Type B pancreatic cell (in vitro differentiated cells): Measurements from ENCODE around the gene TMEM37. TPM values are rescaled to one million over a fixed set of nuclear protein-coding genes. Genes with fewer than 3 reads are reported as not detected.
"Not testable (repeated sequence)": the region's sequence is repeated elsewhere in the genome, so short reads cannot be mapped to it uniquely, and the experiment has no call there.

ENCODE experiments used
- DNase-seq: peaks from one replicate; pipeline ENCODE4 v3.0.0; 2021; ENCODE audit warnings: mixed read lengths; ENCODE audit not compliant: unreplicated experiment; ENCODE audit errors: extremely low spot score
- H3K27ac Mint-ChIP-seq: 2 replicates; pipeline ENCODE4 v1.8.0; 2021; ENCODE audit warnings: mild to moderate bottlenecking, mixed read lengths
- H3K27me3 Mint-ChIP-seq: 2 replicates; pipeline ENCODE4 v1.8.0; 2021; ENCODE audit warnings: mixed read lengths
- H3K36me3 Mint-ChIP-seq: 2 replicates; pipeline ENCODE4 v1.8.0; 2021; ENCODE audit warnings: mixed read lengths
- H3K4me1 Mint-ChIP-seq: one replicate; pipeline ENCODE4 v1.8.0; 2021; ENCODE audit warnings: mixed read lengths; ENCODE audit not compliant: unreplicated experiment
- H3K4me3 Mint-ChIP-seq: 2 replicates; pipeline ENCODE4 v1.8.0; 2021; ENCODE audit warnings: mild to moderate bottlenecking, mixed read lengths
- H3K9me3 Mint-ChIP-seq: 2 replicates; pipeline ENCODE4 v1.8.0; 2021; ENCODE audit warnings: mixed read lengths
- CTCF ChIP-seq: fragments of 200-600 bp; sonication (generic); conservative IDR thresholded peaks from 2 replicates; pipeline ENCODE4 v1.5.0; 2021; ENCODE audit warnings: antibody characterized with exemption, mild to moderate bottlenecking
- total RNA-seq: library from RNA; stranded (reverse); gene quantifications from 2 replicates; pipeline ENCODE4 v1.2.1, GENCODE V29; 2021; ENCODE audit warnings: low replicate concordance

The TMEM37 gene
- total RNA-seq, 1 donor from 2014 or later = 11.8 TPM

GRCh38 chr2:119389615-119390306 lies 41.9 kb upstream of the TMEM37 start:
- Mint-ChIP-seq H3K4me1 (peaks cover 26% of the 10 kb centered on the region), H3K36me3 (no peaks in the 10 kb centered on the region), H3K27me3 (no peaks in the 10 kb centered on the region), H3K27ac (peak overlapping the region; percentile 87), H3K9me3 (no peaks in the 10 kb centered on the region), H3K4me3 (peak overlapping the region; percentile 5)
- peak; percentile 24 for DNase-seq
- no peak for TF ChIP-seq CTCF

- H3K9me3 Mint-ChIP-seq = no peaks in the 10 kb centered on the region
- H3K36me3 Mint-ChIP-seq = no peaks in the 10 kb centered on the region
- H3K27ac Mint-ChIP-seq = no peak overlapping the region
- DNase-seq = no peak
- peaks cover 10% of the 10 kb centered on the region for H3K4me1 Mint-ChIP-seq
- no peaks in the 10 kb centered on the region for H3K27me3 Mint-ChIP-seq
- no peak overlapping the region for H3K4me3 Mint-ChIP-seq
- no peak for TF ChIP-seq CTCF
Observed at GRCh38 chr2:119393971-119394748, 37.5 kb upstream of the TMEM37 start.

GRCh38 chr2:119397196-119397595 lies 34.5 kb upstream of the TMEM37 start:
- Mint-ChIP-seq H3K36me3 (no peaks in the 10 kb centered on the region), H3K4me1 (no peaks in the 10 kb centered on the region), H3K9me3 (no peaks in the 10 kb centered on the region), H3K27me3 (no peaks in the 10 kb centered on the region), H3K27ac (no peak overlapping the region), H3K4me3 (no peak overlapping the region)
- DNase-seq = no peak
- TF ChIP-seq CTCF = no peak

- Mint-ChIP-seq H3K27ac (no peak overlapping the region), H3K9me3 (no peaks in the 10 kb centered on the region), H3K36me3 (no peaks in the 10 kb centered on the region), H3K4me3 (no peak overlapping the region), H3K27me3 (no peaks in the 10 kb centered on the region), H3K4me1 (peaks cover 3% of the 10 kb centered on the region)
- TF ChIP-seq CTCF = no peak
- DNase-seq = no peak
Observed at GRCh38 chr2:119402106-119402505, 29.5 kb upstream of the TMEM37 start.

GRCh38 chr2:119402645-119403560 lies 28.8 kb upstream of the TMEM37 start:
- Mint-ChIP-seq H3K4me3 (no peak overlapping the region), H3K27me3 (no peaks in the 10 kb centered on the region), H3K36me3 (no peaks in the 10 kb centered on the region), H3K9me3 (no peaks in the 10 kb centered on the region), H3K4me1 (peaks cover 8% of the 10 kb centered on the region), H3K27ac (no peak overlapping the region)
- no peak for DNase-seq
- TF ChIP-seq CTCF = no peak

- H3K27ac Mint-ChIP-seq, H3K36me3 Mint-ChIP-seq, DNase-seq, H3K9me3 Mint-ChIP-seq, H3K4me3 Mint-ChIP-seq, H3K27me3 Mint-ChIP-seq: not testable (repeated sequence)
- H3K4me1 Mint-ChIP-seq = peaks cover 11% of the 10 kb centered on the region
Observed at GRCh38 chr2:119403618-119404017, 28.0 kb upstream of the TMEM37 start.
